Measurements from ENCODE around the gene HHIPL1.

DNA sequence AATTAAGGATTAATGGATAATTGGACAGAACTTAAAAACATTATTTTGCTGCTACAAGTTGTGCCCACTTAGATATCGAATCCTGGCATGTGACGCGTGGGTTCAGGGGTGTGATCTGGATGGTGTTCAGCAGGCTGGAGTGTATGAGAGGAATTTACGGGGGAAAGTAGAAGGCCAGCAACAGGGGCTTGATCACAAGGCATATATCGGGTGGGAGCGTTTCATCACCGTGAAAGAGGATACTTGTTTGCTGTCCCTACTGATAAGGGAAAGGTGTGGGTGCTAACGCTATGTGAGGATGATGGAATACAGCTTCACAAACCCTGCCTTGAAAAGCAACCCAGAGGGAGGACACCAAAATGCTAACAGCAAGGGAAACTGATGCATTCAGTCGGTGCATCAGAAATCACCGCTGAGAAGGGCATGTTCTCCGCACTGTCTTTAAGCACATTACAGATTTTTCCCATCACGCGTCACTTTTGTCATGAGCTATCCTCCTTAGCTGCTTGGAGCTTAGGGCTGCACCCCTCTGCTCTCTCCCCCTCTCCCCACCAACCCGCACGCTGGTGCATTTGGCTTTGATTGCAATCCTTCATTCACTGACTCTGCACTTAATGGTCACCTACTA, 13.4 kb downstream of the HHIPL1 start:
- TF ChIP-seq POLR2A (IDR thresholded peaks at IDR 0.05; ENCODE audit: low read length) (no peak), GATA1 (IDR thresholded peaks at IDR 0.05; ENCODE audit: low read depth, low read length) (no peak)

Measured in erythroblast (primary cell).